Measurements from ENCODE around the gene MCFD2.

- TF ChIP-seq CTCF (IDR thresholded peaks at IDR 0.05) (no peak), POLR2A (IDR thresholded peaks at IDR 0.05) (no peak)
These were observed 30.2 kb downstream of the MCFD2 start for GRCh38 chr2:46885376-46885775.
